HCT116 (cell line): ENCODE results near the gene C2CD2. TPM values are rescaled to one million over a fixed set of nuclear protein-coding genes. Genes with fewer than 3 reads are reported as not detected.
"Not testable (repeated sequence)": the region's sequence is repeated elsewhere in the genome, so short reads cannot be mapped to it uniquely, and the experiment has no call there.

ENCODE experiments used
- ATAC-seq: fragments of 200-7000 bp; cut with Tn5 transposase; 2 replicates; pipeline ENCODE4 v1.9.1; 2020; ENCODE audit warnings: mild to moderate bottlenecking, moderate library complexity
- BruUV-seq: library from RNA; stranded (reverse); fragments of 400-500 nt; replicated peaks from 2 replicates; lab custom pipeline; 2021; lab: Mats Ljungman, UMichigan
- CTCF ChIA-PET: fragments of 300-600 bp; sonication (Branson Sonifier 250); formaldehyde crosslinking; loops from one replicate; lab custom pipeline; 2021; ENCODE audit warnings: antibody characterized with exemption; lab: Charles Lee
- POLR2A ChIA-PET: fragments of 300-600, 350-600 bp; sonication (Branson Sonifier 250); formaldehyde crosslinking; loops from one replicate; lab custom pipeline; 2021; ENCODE audit warnings: antibody characterized with exemption; lab: Charles Lee
- RAD21 ChIA-PET, 2 experiments: fragments of 300-600 bp; sonication (Branson Sonifier 250); formaldehyde crosslinking; loops; one replicate each; lab custom pipeline; 2023; ENCODE audit warnings: low total read pairs in 2 of 2; ENCODE audit not compliant: uncharacterized antibody in 2 of 2, unreplicated experiment in 2 of 2, low non-redundant PET in 1 of 2; lab: Charles Lee
- DNase-seq: peaks from one replicate; pipeline ENCODE4 v3.0.0-alpha.2; 2010; ENCODE audit warnings: low read depth, low spot score
- H2AFZ ChIP-seq: fragments of 200-600 bp; shearing (Covaris generic), sonication (generic); 2 replicates; pipeline ENCODE4 v1.6.1; 2017; ENCODE audit warnings: low read depth, mixed run types, mixed read lengths, antibody characterized with exemption, low read length; ENCODE audit not compliant: poor library complexity, severe bottlenecking
- H3K27ac ChIP-seq: 2 replicates; pipeline ENCODE4 v1.5.1; 2012; ENCODE audit warnings: low read depth, low read length
- H3K27me3 ChIP-seq: fragments of 200-600 bp; sonication (generic); 2 replicates; pipeline ENCODE4 v1.6.1; 2016; ENCODE audit warnings: mixed run types, low read length, mixed read lengths; ENCODE audit not compliant: insufficient read depth
- H3K36me3 ChIP-seq, 2 experiments: fragments of 200-500 bp in 1 of 2; fragments of 200-600 bp in 1 of 2; sonication (Bioruptor generic) in 1 of 2; sonication (generic) in 1 of 2; 2 replicates each; pipeline versions ENCODE4 v1.5.1 to v1.6.1; 2014 to 2016; ENCODE audit warnings: low read length in 2 of 2, inconsistent platforms in 1 of 2, mixed read lengths in 1 of 2, mixed run types in 1 of 2; ENCODE audit not compliant: insufficient read depth in 2 of 2, control insufficient read depth in 1 of 2
- H3K4me1 ChIP-seq, 2 experiments: fragments of 200-600 bp in 1 of 2; sonication (generic) in 1 of 2; 2 replicates each; pipeline versions ENCODE4 v1.5.1 to v1.6.1; 2012 to 2017; ENCODE audit warnings: low read length in 2 of 2, inconsistent platforms in 1 of 2, mild to moderate bottlenecking in 1 of 2, mixed read lengths in 1 of 2, mixed run types in 1 of 2, moderate library complexity in 1 of 2; ENCODE audit not compliant: insufficient read depth in 2 of 2, control insufficient read depth in 1 of 2
- H3K4me2 ChIP-seq: fragments of 200-600 bp; sonication (generic); 2 replicates; pipeline ENCODE4 v1.6.1; 2017; ENCODE audit warnings: mixed run types, low read length, mixed read lengths
- H3K4me3 ChIP-seq, 2 experiments: fragments of 200-600 bp in 1 of 2; sonication (generic) in 1 of 2; replicated peaks in 1 of 2; 2 replicates each; pipeline ENCODE4 v1.5.1; 2011 to 2016; ENCODE audit warnings: low read length in 2 of 2, control low read depth in 1 of 2, low read depth in 1 of 2, mild to moderate bottlenecking in 1 of 2, mixed read lengths in 1 of 2, mixed run types in 1 of 2
- H3K79me2 ChIP-seq: fragments of 200-600 bp; sonication (generic); 2 replicates; pipeline ENCODE4 v1.6.1; 2017; ENCODE audit warnings: mild to moderate bottlenecking, mixed run types, low read length, moderate library complexity, mixed read lengths; ENCODE audit not compliant: insufficient read depth
- H3K9ac ChIP-seq: fragments of 200-600 bp; sonication (generic); 2 replicates; pipeline ENCODE4 v1.6.1; 2016; ENCODE audit warnings: low read length, mixed read lengths
- H3K9me2 ChIP-seq: fragments of 200-600 bp; sonication (generic), shearing (Covaris generic); 2 replicates; pipeline ENCODE4 v1.6.1; 2017; ENCODE audit warnings: mixed run types, mild to moderate bottlenecking, moderate library complexity; ENCODE audit not compliant: insufficient read depth
- H3K9me3 ChIP-seq, 2 experiments: fragments of 200-500 bp in 1 of 2; fragments of 200-600 bp in 1 of 2; sonication (Bioruptor generic) in 1 of 2; sonication (generic) in 1 of 2; 2 replicates each; pipeline ENCODE4 v1.6.1; 2014 to 2017; ENCODE audit warnings: low read length in 2 of 2, mixed read lengths in 2 of 2, inconsistent platforms in 1 of 2, low read depth in 1 of 2, mild to moderate bottlenecking in 1 of 2, mixed run types in 1 of 2, moderate library complexity in 1 of 2; ENCODE audit not compliant: control insufficient read depth in 1 of 2, insufficient read depth in 1 of 2
- H4K20me1 ChIP-seq: fragments of 200-600 bp; sonication (generic), shearing (Covaris generic); 2 replicates; pipeline ENCODE4 v1.6.1; 2017; ENCODE audit warnings: mixed run types, mild to moderate bottlenecking, moderate library complexity; ENCODE audit not compliant: insufficient read depth
- CBX3 ChIP-seq: IDR thresholded peaks from 2 replicates; pipeline ENCODE4 v1.6.1; 2012; ENCODE audit warnings: low read depth
- CEBPB ChIP-seq: IDR thresholded peaks from 2 replicates; pipeline ENCODE4 v1.6.1; 2012; ENCODE audit warnings: low read depth
- EGR1 ChIP-seq: IDR thresholded peaks from 2 replicates; pipeline ENCODE4 v1.6.1; 2012; ENCODE audit warnings: low read depth
- EZH2phosphoT487 ChIP-seq: fragments of 200-600 bp; IDR thresholded peaks from 2 replicates; pipeline ENCODE4 v1.6.1; 2018; ENCODE audit warnings: antibody characterized with exemption, borderline replicate concordance
- JUND ChIP-seq: IDR thresholded peaks from 2 replicates; pipeline ENCODE4 v1.6.1; 2012
- MAX ChIP-seq: IDR thresholded peaks from 2 replicates; pipeline ENCODE4 v1.6.1; 2012
- POLR2A ChIP-seq: IDR thresholded peaks from 2 replicates; pipeline ENCODE4 v1.7.0; 2011; ENCODE audit warnings: borderline replicate concordance; ENCODE audit not compliant: insufficient read depth, insufficient read length; ENCODE audit errors: extremely low read depth
- POLR2AphosphoS5 ChIP-seq: IDR thresholded peaks from 2 replicates; pipeline ENCODE4 v1.6.1; 2011; ENCODE audit warnings: mild to moderate bottlenecking, low read depth, low read length, moderate library complexity
- RAD21 ChIP-seq: IDR thresholded peaks from 2 replicates; pipeline ENCODE4 v1.6.1; 2012; ENCODE audit warnings: low read depth, mild to moderate bottlenecking
- SIN3A ChIP-seq: IDR thresholded peaks from 2 replicates; pipeline ENCODE4 v1.6.1; 2012; ENCODE audit warnings: low read depth
- SP1 ChIP-seq: IDR thresholded peaks from 2 replicates; pipeline ENCODE4 v1.6.1; 2012; ENCODE audit warnings: low read depth
- TCF7L2 ChIP-seq: IDR thresholded peaks from 2 replicates; pipeline ENCODE4 v1.7.0; 2011; ENCODE audit warnings: borderline replicate concordance, inconsistent platforms; ENCODE audit not compliant: insufficient read depth, insufficient read length; ENCODE audit errors: extremely low read depth
- YY1 ChIP-seq: IDR thresholded peaks from 2 replicates; pipeline ENCODE4 v1.6.1; 2011; ENCODE audit warnings: low read length, low read depth, moderate library complexity, mild to moderate bottlenecking; ENCODE audit not compliant: insufficient replicate concordance; ENCODE audit errors: extremely low read depth
- ZBTB33 ChIP-seq: IDR thresholded peaks from 2 replicates; pipeline ENCODE4 v1.6.1; 2011; ENCODE audit warnings: mild to moderate bottlenecking, low read length, moderate library complexity; ENCODE audit not compliant: insufficient replicate concordance; ENCODE audit errors: extremely low read depth
- intact Hi-C: fragments of 100-400 bp; cut with micrococcal nuclease; formaldehyde crosslinking; loops from 2 replicates; pipeline ENCODE4 v1.10.0; 2022
- total RNA-seq: library from RNA; stranded (reverse); gene quantifications from one replicate; pipeline ENCODE4 v1.2.1, GENCODE V29; 2021; ENCODE audit not compliant: unreplicated experiment
- TF ChIP-seq, protein P1 (sequence below), 3 experiments: fragments of 200-600 bp in 1 of 3; sonication (generic) in 1 of 3; IDR thresholded peaks in 2 of 3; conservative IDR thresholded peaks in 1 of 3; 2 replicates each; pipeline ENCODE4 v1.5.1; 2012 to 2017; ENCODE audit warnings: low read depth in 2 of 3, low read length in 2 of 3, antibody characterized with exemption in 1 of 3, borderline replicate concordance in 1 of 3, control low read depth in 1 of 3, mild to moderate bottlenecking in 1 of 3, mixed read lengths in 1 of 3, mixed run types in 1 of 3, moderate library complexity in 1 of 3; ENCODE audit not compliant: insufficient read depth in 1 of 3

Gene C2CD2
- total RNA-seq, 1 experiment from 2014 or later, result 22.0 TPM

GRCh38 chr21:41995577-41995976, 41.8 kb upstream of the C2CD2 start:
- Histone ChIP-seq H3K4me1 (no peaks in the 10 kb centered on the region), H3K36me3 (peaks cover 23 to 44% of the 10 kb centered on the region in 2 experiments; a peak in 3 of 4 replicates), H3K27ac (no peak overlapping the region), H3K9me2 (no peaks in the 10 kb centered on the region), H3K4me2 (no peak overlapping the region), H3K4me3 (no peak overlapping the region), H3K79me2 (peaks cover 39% of the 10 kb centered on the region), H4K20me1 (no peaks in the 10 kb centered on the region), H2AFZ (no peak overlapping the region), H3K27me3 (no peaks in the 10 kb centered on the region), H3K9ac (no peak overlapping the region), H3K9me3 (no peaks in the 10 kb centered on the region; a peak in 1 of 4 replicates)
- BruUV-seq, result no TSS peak
- ATAC-seq (no peak), DNase-seq (no peak)
- ChIA-PET CTCF (no interaction called here), POLR2A (no interaction called here), RAD21 (no interaction called here)
- intact Hi-C loops, result no loop called here
- TF ChIP-seq CBX3 (no peak), POLR2A (no peak), CEBPB (no peak), EGR1 (no peak), MAX (no peak), JUND (no peak), ZBTB33 (no peak), SP1 (no peak), SIN3A (no peak), EZH2phosphoT487 (no peak), YY1 (no peak), RAD21 (no peak), POLR2AphosphoS5 (no peak), TCF7L2 (no peak)
- TF ChIP-seq, protein P1, sequence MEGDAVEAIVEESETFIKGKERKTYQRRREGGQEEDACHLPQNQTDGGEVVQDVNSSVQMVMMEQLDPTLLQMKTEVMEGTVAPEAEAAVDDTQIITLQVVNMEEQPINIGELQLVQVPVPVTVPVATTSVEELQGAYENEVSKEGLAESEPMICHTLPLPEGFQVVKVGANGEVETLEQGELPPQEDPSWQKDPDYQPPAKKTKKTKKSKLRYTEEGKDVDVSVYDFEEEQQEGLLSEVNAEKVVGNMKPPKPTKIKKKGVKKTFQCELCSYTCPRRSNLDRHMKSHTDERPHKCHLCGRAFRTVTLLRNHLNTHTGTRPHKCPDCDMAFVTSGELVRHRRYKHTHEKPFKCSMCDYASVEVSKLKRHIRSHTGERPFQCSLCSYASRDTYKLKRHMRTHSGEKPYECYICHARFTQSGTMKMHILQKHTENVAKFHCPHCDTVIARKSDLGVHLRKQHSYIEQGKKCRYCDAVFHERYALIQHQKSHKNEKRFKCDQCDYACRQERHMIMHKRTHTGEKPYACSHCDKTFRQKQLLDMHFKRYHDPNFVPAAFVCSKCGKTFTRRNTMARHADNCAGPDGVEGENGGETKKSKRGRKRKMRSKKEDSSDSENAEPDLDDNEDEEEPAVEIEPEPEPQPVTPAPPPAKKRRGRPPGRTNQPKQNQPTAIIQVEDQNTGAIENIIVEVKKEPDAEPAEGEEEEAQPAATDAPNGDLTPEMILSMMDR (IDR thresholded peaks at IDR 0.05 in 2 of 3, conservative IDR thresholded peaks at IDR 0.05 in 1 of 3; ENCODE audit: borderline replicate concordance in 1 of 3, insufficient read depth in 1 of 3, low read depth in 2 of 3, low read length in 2 of 3), result no peak

GRCh38 chr21:41994613-41995012, 40.8 kb upstream of the C2CD2 start:
- H3K4me3 ChIP-seq, CTCF ChIA-PET, BruUV-seq, H3K9me2 ChIP-seq, RAD21 ChIA-PET, H4K20me1 ChIP-seq, H3K27ac ChIP-seq, H3K9me3 ChIP-seq, H3K4me2 ChIP-seq, H3K9ac ChIP-seq, DNase-seq, H3K27me3 ChIP-seq, POLR2A ChIA-PET, H2AFZ ChIP-seq, H3K4me1 ChIP-seq, ATAC-seq, intact Hi-C loops: not testable (repeated sequence)
- H3K36me3 ChIP-seq, result peaks cover 23 to 40% of the 10 kb centered on the region in 2 experiments; a peak in 3 of 4 replicates
- peaks cover 29% of the 10 kb centered on the region for H3K79me2 ChIP-seq
